HG02642 (cell line): ENCODE measurements around the gene TBC1D10A.

Experiments used
- ATAC-seq: cut with Tn5 transposase; IDR thresholded peaks from one replicate; pipeline ENCODE4 v1.9.1; 2021; ENCODE audit warnings: mild to moderate bottlenecking; ENCODE audit not compliant: unreplicated experiment, poor library complexity

The TBC1D10A gene

DNA sequence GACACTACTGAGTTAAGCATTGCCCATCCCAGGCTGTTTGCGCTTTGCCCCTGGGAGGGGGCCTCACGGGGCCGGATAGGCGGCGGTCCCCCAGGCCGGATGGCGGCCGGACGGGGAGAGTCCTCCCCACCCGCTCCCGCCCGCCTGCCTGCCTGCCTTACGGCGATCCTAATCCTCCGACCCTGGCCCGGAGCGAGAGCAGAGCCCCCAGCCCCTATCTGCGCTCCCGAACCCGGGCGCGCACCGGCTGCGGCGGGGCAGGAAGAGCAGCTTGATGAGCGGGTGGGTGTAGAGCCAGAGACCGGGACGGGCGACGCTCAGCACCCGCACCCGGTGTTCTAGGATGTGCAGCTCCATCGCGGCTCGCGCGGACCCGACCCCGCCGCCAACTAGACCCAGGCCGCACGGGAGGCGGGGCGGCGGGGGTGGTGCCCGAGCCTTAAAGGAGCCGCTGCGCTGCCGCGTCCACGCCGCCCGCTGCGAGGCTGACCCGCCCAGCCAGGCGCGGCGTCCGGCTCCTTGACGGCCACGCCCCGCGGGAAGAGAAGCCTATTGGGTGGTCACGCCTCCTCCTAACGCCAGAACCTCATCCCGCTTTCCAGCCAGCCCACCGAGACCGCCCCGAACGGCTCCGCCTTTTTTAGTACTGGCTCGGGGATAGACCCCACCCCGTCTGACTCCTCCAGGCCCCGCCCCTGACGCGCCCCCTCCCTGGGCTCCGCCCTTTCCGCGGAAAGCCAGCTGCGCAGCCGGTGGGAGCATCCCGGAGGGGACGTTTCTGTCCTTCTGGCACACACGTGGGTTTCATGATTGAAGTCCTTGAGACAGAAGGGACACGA is 37.4 kb downstream of the TBC1D10A start, which contains the start of gene CASTOR1:
TSS of gene CASTOR1 (minus strand) at position 365 of the 839 bp plus-strand sequence. CDS start at position 357, 8 bp downstream.
- peak; percentile 65 for ATAC-seq

DNA sequence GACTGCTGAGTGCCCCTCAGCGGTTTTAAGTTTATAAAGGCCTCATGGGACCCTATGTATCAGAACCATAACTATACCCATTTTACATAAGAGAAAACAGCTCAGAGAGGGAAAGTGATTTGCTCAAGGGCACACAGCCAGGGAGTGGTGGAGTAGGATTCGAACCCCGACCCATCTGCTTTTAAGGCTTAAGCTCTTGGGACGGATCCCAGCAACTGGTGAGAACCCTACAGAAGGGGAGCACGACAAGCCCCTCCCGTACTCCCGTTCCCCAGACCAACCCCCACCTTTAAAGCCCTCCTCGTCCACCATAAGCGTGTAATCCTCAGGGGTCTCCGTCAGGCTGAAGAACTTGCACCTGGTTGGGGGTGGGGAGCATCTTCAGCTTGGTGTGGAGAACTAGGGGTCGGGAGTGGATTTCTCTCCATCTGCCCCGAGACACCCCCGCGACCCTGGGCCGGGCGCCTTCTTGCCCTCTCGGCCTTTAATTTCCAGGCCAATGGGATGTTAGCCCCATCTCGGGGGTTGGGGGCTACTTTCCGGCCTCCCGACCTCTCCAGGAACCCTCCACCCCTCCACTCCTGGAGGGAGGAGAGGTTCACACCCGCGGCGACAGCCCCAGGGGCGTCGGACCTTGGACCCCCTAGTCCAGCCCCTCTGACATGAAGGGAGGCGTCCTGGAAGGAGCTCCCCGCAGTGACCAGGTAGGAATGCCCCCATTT is 38.2 kb downstream of the TBC1D10A start:
- no peak for ATAC-seq

DNA sequence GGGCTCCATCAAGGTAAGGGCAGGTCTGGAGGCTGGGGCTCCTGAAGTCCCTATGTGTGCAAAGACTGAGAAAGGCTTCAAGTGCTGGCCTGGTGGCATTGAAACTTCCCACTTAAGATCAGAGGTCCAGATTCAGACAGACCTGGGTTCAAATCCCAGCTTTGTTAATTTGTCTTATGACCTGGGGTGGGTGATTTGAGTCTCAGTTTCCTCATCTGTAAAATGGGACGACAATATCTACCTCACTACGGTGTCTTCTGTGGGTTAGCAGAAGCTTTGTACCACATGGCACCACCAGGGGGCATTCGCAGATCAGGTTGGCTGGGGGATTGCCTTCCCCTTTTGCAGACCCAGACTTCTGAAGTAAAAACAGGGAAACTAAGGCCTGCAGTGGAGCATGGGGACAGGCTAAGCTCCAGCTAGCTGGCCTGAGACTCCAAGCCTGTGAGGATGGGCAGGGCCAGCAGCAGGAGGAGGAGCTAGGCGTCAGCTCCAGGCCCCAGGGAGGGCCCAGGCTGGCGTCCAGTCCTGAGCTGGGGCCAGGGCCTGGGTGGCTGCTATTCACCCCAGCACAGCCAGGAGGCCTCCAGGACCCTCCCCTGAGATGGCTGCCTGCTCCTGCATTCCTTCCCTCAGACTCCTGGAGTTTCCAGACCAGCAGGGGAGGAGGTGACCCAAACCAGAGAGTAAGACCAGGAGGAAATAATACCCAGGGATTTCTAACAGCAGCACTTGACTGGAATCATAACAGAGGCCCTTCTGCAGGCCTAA is 38.9 kb downstream of the TBC1D10A start:
- no peak for ATAC-seq

DNA sequence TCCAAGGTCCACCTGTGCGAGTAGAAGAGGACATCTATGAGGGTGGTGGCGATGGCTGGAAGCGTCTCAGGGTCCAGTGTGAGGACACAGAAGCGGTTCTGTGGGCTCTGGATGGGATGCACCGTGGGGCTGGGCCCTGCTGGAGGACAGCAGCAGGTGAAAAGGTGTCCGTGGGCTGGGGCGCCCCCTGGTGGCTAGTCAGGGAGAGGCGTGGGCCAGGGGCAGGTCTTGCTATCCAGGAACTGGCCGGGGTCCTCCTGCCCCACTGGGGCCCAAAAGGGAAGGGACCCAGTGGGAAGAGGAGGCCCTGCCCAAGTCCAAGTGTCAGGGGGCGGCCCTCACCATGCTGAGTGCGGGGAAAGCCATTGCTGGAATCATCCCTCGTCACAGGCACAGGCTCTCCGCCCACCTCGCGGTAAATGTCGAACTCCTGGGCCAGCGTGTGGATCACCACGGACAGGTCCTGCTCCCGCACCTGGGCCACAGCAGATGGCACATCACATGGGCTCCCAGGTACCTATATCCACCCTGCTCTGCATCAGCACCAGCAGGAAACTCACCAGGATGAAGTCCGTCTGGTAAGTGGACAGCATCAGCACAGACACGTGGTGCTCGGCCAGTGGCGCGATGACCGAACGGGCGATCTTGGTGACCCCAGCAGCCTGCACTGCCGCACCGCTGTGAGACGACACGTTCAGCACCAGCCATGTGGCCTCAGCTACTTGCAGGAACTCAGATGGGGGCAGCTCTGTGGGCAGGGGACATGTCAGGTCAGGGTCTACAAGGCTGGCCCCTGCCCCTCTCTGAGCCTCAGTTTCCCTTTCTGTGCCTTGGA is 39.7 kb downstream of the TBC1D10A start:
- no peak for ATAC-seq

DNA sequence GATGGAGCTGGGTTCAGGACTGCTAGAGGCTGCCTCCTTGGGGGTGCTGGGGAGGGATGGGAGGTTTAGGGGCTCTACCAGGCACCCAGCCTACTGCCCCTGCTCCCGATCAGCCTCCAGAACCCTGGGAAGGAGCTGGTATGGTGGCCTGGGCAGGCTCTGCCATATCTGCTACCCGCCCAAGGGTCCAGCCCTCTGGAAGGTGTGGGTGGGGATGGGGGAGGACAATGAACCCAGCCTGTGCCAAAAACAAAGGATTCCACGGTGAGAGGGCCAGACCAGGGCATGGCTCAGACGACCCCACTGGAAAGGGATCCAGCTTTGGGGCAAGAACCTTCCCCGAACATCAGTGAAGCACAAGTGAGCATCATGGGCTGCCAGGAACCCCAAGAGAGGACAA is 40.4 kb downstream of the TBC1D10A start:
- no peak for ATAC-seq

DNA sequence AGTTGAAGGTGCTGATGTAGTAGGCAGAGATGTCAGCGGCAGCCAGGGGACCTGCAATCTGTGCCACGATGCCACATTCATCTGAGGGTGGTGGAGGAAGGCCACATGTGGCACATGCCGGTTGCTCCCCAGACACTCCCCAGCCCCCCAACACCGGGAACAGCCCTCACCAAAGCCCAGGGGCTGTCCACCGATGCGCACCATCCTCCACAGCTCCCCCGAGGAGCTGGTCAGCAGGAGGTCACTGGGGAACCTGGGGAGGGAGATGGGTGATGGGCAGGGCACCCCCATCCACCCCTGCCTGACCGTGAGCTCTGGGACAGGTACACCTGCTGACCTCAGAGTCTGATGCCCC is 40.9 kb downstream of the TBC1D10A start:
- no peak for ATAC-seq

DNA sequence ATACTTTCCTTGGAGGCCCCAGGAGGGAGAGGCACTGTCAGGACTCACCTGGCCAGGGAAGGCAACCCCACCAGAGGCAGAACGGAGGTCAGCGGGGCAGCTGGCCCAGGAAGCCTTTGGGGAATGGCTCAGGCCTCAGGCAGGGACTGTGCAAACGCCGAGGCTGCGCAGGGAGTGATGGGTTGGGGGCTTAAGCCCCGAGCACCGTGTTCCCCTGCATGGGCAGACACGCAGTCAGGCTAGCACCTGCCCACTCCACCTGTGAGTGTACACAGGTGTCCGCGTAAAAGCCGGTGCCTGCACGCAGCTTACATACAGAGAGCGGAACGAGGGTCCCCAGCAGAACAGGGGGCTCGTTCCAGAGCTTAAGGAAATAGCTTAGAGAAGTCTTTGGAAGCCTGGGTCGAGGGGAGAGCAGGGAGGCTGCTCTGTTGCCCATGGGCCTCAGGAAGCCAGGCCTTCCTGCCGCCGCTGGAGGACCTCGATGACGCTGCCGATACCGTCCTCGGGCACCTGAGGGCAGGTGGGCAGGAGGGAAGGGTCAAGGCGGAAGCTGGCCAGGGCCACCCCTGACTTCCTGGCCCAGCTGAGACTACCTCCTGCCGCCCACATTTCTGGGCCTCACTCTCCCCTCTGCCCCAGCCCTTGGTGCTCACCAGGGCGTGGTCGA is 41.4 kb downstream of the TBC1D10A start:
- ATAC-seq = no peak

DNA sequence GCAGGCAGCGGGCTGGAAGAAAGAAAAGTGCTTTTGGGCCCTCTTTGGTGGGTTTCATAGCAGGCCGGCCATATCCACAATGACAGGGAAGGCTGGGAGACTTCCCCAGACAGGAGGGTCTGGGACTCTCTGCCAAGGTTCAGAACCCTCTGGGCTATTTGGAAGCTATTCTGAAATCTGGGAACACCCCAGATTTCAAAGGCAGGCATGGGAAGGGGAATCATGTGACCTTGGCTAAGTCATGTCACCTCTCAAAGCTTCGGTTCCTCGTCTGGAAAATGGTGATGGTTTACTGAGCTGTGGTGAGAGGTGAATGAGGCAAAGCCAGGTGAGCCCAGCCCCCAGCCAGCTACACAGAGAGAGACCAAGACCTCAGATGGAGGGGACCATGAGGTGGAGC is 42.1 kb downstream of the TBC1D10A start:
- no peak for ATAC-seq

DNA sequence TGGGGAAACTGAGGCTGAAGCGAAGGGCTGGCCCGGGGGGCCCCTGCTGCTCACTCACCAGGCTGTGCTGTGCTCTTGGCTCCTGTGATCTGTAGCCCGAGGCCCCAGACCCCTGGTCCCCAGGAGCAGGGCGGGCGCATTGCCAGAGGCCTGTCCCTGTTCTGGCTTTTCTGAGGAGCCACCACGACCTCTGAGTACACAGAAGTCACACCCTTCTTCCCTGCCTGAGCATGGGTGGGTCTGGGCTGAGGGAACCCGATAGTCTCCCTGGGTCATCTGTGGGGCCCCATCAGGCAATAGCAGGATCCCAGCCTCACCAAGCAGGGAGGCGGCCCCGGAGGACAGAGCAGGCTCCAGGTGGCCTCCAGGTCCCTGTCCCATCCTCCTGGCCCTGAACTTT is 42.6 kb downstream of the TBC1D10A start:
- ATAC-seq = no peak

DNA sequence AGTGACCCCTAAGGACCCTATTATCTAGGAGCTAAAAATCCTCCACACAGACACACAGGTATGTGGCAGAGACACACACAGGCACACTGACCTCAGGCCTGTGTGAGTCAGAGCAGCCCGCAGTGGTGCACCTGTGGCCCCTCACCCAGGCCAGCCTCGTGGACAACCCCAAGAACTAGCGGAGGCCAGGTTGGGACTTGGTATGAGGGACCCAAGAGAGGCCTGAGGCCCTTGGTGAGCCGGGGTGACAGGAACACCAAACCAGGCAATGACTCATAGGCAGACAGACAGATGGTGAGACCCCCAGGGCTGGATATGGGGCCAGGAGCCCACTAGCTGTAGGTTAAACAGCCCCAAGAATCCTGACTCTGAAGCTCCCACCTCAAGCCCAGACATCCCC is 43.4 kb downstream of the TBC1D10A start:
- no peak for ATAC-seq

DNA sequence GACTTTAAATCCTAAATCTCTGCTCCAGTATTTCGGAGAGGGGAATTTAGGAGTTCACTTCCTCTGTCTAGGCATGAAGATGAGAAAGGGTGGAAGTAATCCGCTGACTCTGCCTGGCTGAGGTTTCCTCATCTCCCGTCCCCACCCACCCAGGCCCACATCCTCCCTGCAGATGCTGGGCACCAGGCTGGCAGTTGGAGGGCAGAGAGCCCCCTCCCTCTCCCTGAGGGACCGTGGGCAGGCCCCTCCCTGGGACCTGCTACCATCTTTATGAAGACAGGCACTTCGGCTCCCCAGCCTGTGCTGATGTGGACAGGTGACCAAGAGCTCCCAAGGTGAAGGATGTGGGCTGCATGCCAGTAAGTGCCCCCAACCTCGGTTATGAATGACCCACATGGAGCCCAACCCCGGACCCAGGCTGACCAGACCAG is 44.1 kb downstream of the TBC1D10A start:
- ATAC-seq = no peak

DNA sequence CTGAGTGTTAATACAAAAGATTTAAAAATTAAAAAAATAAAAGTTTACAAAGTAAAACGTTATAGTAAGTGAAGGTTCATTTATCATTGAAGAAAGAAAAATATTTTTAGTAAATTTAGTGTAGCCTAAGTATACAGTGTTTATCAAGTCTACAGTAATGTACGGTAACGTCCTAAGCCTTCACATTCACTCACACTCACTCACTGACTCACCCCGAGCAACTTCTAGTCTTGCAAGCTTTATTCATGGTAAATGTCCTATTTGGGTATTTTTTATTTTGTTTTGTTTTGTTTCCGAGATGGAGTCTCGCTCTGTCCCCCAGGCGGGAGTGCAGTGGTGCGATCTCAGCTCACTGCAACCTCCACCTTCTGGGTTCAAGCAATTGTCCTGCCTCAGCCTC is 46.2 kb downstream of the TBC1D10A start:
- ATAC-seq = no peak

DNA sequence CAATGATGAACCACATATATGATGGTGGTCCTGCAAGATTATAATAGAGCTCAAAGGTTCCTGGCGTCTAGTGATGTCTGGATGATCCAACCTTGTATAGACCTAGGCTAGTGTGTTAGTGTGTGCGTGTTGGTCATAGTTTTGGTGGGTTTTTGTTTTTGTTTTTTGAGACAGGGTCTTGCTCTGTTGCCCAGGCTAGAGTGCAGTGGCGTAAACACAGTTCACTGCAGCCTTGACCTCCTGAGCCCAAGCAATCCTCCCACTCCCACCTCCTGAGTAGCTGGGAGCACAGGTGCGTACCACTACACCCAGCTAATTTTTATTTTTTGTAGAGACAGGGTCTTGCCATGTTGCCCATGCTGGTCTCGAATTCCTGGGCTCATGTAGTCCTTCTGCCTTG is 46.8 kb downstream of the TBC1D10A start:
- no peak for ATAC-seq

DNA sequence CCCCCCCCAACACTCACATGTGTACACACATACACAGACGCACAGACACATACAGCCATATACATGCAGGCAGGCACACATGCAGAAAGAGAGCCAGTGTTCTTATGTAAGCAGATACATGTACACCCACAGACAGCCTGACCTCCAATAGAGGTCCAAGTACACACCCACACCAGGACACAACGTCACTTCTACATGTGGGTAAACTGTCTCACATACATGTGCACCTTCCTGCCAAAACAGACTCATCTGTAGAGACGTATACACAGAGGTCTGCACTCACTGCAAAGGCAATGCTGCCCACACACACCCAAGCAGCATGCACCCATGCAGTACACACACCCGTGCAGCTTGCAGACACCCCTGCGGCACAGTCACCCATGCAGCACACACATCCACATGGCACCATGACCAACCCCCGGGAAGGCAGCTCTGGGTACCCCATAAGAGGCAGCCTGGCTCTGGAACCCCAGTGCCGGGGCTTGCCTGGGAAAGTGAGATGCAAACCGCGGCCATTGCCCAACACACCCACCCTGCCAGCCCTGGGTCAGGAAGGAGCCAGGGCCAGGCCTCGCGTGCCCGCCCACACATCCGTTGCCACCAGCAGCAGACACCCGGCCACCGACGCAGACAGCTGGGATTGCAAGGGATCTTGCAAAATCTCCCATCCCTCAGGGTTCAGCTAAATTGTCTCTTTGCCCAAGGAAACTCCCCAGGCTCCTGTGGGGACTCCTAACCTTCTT is 47.5 kb downstream of the TBC1D10A start:
- ATAC-seq = no peak

DNA sequence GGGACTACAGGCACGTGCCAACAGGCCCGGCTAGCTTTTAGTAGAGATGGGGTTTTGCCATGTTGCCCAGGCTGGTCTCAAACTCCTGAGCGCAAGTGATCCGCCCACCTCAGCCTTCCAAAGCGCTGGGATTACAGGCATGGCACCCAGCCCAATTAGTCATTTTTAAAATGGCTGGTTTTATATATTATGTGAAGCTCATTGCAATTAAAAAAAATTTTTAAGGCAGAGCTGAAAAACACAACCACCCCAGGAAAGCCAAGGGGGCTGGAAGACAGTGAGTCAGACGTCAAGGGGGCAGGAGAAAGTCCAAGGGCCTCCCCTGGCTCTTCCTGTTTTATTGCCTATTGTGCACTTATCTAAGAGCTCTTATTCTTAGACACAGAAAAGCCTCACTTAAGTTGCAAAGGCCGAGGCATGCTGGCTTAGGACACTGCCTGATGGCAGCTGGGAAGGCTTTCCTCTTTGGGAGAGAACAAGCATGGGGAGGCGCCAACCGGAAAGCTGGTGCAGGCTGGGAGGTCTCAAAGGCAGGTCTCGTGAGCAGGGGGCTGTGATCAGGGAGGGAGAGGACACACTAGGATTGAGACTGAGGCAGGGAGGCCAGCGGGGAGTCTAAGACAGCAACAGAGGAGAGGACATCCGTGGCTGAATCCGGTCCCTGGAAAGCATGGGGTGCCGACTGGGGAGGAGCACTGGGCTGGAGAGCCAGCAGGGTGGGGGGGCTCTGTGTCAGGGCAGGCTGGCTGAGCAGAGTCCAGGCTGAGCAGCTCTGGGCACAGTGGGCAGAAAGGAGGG is 49.0 kb downstream of the TBC1D10A start:
- no peak for ATAC-seq

DNA sequence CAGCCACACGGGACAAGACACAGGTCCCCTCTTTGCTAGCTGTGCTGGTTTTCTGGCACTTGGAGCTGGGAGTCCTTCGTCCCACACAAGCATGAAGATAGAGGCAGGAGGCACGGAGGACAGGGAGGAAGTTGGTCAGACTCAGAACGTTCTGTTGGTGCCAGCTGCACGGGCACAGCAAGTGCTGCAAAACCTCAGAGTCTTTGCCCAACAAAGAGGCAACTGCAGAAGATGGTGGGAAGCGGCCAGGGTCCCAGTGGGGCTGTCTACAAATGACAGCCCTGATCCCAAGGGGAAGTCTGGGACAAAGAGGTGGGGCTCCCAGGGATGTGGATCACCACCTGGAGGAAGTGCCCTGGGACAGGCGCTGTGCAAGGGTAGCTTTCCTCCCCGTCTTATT is 50.7 kb downstream of the TBC1D10A start:
- no peak for ATAC-seq

DNA sequence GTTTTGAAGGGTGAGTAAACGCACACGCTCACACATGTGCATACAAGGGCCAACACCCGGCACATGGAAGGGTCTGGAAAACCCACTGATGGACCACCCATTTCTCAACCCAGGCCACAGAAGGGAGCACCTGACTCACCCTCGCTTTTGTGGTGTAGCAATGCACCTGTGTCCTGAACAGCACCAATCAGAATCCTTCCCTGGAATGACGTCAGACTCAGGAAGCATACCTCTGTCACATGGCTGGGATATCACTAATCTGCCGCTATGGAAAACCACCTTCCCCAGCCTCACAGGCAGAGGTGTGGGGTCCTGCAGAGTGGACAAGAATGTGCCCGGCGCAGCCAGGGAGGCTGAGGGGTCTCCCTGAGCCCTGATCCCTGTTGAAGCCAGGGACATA is 51.1 kb downstream of the TBC1D10A start:
- no peak for ATAC-seq

DNA sequence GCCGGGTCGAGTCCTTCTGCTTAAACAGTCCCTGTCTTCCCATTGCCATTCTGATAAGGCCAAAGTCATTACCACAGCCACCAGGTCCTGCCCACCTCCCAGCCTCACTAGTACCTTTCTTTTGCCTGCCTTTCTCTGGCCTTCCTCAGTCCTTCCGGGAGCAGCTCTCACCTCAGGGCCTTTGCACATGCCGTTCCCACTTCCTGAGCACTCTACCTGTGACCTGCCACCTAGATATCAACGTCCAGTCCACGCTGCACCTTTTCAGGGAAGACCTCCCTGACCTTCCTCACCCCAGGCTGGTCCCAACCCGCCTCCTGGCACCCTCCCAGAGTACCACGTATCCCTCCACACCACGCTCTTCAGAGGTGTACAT is 52.3 kb downstream of the TBC1D10A start:
- ATAC-seq = no peak
